ENCODE measurements around the gene PTPRN2.

DNA sequence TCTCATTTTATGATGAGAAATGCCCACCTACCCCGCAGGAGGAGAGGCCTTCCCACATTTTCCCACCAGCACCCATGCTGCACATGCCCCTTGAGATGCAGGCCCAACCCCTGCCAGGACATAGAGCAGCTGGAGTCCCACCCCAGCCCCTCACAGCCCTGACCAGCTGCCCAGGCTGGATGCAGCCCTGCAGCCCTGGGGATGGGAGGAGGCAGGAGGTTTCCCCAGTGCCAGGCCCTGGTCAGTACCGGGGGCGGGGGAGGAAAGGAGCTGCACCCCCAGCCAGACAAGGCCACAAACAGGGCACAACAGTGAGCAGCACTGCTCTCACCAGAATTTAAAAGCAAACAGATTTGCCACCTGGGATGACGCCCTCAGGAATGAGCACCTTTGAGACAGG lies 196.1 kb downstream of the PTPRN2 start:
- TF ChIP-seq GATA3 (IDR thresholded peaks at IDR 0.05; ENCODE audit: low read depth, low read length), result no peak
- TF ChIP-seq GATA2 (IDR thresholded peaks at IDR 0.05; ENCODE audit: low read depth, low read length), result no peak

Measured in SH-SY5Y (cell line).